Fibroblast of pulmonary artery (primary cell): ENCODE results near the gene FAM219A.
A peak's percentile ranks its signal among the peaks of the same experiment; 100 is the strongest.

Experiments
- DNase-seq: peaks from one replicate; pipeline ENCODE4 v3.0.0-alpha.2; 2010; ENCODE audit warnings: low read depth
- H3K4me3 ChIP-seq: replicated peaks from 2 replicates; pipeline ENCODE4 v1.5.1; 2011; ENCODE audit warnings: low read depth, mild to moderate bottlenecking, control low read depth, low read length, moderate library complexity
- TF ChIP-seq, protein P1 (sequence below): IDR thresholded peaks from 2 replicates; pipeline ENCODE4 v1.5.1; 2011; ENCODE audit warnings: mild to moderate bottlenecking, control low read depth, low read length, inconsistent platforms; ENCODE audit errors: missing control alignments

FAM219A gene

DNA sequence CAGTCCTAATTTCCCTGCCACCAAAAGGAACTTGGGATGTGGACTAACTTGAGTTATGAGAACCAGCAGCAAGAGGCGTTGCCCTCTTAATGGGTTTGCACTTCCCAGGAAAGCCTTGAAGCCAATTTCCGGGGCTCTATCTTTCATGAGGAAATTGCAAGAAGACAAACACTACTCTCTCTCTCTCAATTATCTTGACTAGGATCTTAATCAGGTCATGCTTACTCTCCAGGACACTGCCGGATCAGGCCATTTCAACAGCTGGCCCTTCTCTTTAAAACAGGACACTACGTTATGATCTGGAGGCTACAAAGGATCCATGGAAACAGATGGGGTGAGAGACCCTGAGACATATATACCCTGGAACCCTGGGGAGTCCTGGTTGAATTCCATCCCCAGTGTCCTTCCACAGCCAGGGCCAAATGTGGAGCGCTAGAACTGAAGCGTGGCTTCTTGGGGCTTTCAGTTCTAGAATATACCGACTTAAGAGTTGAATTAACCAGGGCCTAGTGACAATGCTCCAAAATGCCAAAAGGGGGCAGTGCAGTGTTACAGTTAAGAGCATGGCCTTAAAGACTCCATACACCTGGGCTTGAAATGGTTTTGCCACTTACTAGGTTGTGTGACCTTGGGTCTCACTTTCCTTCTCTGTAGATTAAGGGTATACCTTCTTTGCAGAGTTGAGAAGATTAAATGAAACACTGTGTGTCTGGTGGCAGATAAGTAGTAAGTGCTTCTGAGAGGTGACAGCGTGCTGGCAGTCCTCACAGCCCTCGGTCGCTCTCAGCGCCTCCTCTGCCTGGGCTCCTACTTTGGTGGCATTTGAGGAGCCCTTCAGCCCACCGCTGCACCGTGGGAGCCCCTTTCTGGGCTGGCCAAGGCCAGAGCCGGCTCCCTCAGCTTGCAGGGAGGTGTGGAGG lies 21.1 kb downstream of the FAM219A start:
- no peak overlapping the region for H3K4me3 ChIP-seq
- TF ChIP-seq, protein P1, sequence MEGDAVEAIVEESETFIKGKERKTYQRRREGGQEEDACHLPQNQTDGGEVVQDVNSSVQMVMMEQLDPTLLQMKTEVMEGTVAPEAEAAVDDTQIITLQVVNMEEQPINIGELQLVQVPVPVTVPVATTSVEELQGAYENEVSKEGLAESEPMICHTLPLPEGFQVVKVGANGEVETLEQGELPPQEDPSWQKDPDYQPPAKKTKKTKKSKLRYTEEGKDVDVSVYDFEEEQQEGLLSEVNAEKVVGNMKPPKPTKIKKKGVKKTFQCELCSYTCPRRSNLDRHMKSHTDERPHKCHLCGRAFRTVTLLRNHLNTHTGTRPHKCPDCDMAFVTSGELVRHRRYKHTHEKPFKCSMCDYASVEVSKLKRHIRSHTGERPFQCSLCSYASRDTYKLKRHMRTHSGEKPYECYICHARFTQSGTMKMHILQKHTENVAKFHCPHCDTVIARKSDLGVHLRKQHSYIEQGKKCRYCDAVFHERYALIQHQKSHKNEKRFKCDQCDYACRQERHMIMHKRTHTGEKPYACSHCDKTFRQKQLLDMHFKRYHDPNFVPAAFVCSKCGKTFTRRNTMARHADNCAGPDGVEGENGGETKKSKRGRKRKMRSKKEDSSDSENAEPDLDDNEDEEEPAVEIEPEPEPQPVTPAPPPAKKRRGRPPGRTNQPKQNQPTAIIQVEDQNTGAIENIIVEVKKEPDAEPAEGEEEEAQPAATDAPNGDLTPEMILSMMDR: peak; percentile 80
- peak; percentile 91 for DNase-seq

DNA sequence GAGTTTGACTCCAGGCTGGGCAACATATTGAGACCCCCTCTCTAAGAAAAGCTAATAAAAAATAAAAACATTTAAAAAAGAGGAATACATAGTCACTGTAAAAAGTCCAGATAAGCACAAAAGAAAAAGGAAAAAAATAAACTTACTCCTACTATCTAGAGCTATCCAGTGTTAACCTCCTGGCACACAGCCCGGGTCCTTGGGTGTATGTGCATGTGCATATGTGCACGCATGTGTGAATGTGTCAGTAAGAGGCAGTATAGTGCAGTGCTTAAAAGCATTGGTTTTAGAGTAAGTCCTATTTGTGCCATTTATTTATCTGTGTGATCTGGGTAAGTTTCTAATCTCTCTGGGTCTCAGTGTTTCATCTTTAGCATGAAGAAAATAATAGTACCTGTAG lies 26.7 kb downstream of the FAM219A start:
- no peak overlapping the region for H3K4me3 ChIP-seq
- DNase-seq: no peak
- TF ChIP-seq, protein P1: no peak

DNA sequence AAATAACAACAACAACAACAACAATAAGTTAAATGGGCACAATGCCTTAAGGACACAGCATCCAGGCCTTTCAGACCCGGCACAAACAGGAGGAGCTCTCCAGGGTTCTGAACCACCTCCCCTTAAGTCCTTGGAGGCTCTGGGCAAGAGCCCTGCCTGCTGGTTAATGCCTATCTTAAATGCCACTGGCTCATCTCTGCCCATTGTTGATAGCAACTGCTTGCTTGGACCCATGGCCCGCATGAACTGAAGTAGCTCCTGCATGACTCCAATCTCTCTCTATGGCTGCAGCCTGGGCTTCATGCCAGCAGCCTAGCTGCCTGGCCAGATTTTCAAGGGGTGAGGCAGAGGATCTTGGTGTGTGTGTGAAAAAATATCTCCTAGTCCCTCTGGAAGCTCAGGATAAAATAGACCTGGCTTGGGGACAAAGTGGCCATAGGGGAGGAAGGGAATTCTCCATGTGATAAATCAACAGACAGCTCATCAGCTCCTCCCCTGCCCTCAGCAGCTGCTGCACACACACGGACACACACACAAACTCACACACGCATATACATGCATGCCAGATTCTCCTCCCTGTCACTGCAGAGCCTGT lies 27.4 kb downstream of the FAM219A start:
- TF ChIP-seq, protein P1: no peak
- peak; percentile 89 for DNase-seq
- no peak overlapping the region for H3K4me3 ChIP-seq

DNA sequence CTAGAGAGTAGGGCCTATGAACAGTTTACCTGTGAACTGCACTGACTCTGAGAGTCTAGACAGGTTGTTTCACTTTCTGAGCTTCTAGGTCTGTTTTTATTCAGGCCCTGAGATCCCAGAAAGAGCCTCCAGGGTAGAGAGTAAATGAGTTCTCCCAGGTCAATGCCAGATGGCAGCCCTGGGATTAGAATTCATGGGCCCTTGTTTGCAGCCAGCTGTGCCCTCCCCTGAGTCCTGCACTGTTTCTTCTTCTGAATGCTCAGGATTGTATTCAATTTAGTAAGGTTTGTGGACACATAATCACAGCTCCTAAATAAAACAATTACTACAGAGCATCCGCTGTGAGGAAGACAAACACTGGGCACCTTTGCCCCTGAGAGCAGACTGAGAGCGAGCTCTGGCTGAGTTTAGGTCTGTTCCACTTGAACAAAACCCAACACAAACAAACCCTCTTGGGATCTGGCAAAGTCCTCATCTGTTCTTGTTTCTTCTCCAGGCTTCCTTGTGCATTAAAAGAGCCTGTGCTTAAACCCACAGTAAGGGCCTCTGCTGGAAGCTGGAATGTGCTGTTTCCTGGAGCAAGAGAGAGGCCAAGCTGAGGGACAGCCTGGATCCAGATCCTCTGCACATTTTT lies 29.9 kb downstream of the FAM219A start:
- TF ChIP-seq, protein P1: no peak
- no peak overlapping the region for H3K4me3 ChIP-seq
- peak; percentile 22 for DNase-seq

DNA sequence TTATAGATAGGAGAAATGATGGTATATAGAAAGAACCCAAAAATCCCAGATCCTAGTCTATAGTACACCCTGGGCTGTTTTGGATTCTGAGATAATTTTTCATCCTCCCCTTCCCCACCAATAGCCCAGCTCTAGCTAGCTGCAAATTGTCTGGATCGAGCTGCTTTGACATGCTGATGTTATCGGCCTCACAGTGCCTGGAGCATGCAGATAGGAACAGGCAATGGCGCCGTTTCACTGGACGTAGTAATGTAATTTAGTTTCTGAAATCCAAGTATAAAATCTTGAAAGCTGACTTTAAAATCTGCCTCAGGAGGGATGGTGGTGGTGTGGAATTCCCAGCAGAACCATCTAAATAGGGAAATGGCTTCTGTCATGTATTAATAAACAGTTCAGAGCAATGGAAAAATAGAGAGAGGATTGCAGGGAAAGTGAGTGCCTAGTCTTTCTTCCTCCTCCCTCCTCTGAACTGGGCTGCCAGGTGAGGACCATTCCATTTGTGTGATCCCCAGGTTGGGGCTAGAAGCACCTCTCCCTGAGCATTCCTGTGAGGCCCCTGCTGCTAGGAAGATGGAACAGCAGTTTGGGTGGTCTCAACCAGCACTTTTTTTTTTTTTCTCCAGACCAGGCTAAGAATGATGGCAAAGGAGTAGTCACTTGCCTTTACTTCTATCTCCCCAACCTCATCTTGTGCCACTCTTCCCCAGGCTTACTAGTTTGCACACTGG lies 31.9 kb downstream of the FAM219A start:
- DNase-seq: no peak
- TF ChIP-seq, protein P1: no peak
- no peak overlapping the region for H3K4me3 ChIP-seq

DNA sequence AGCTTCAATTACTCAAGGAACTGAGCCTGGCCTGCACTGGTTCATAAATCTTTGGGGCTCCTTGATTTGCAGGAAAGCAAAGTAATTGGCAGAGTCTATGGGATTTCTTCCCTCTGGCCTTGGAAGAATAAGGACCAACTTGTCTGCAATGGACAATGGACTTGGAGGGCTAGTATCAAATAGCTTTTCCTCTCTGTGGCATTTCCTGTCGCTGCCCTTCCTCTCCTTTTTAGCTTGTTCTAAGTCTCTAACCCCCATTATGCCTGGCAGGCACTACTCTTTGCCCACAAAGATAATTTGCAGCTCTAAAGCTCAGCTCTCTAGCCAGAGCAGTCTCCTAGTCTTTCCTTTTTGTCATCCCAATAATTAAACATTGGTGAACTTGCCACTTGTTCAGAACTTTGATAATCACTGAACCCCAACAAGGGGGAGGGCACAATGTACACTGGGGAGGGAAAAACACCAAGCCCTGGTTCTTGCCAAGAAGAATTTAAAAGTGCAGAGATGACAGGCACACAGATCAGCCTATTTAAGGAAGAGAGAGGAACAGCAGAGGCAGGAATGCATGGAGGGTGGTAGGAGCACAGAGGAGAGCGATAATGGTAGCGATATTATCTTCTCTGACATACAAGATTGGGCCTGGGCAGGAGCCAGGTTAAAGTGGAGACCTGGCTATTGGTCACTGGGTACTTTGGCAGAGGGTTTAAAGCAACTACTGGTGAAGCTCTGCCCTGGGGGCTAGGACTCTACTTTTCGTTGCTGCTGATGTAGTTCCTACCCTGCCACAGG lies 38.5 kb downstream of the FAM219A start:
- H3K4me3 ChIP-seq: no peak overlapping the region
- no peak for DNase-seq
- TF ChIP-seq, protein P1: no peak
